ENCODE results near the gene ARHGAP15.
"Not testable (repeated sequence)": the region's sequence is repeated elsewhere in the genome, so short reads cannot be mapped to it uniquely, and the experiment has no call there.

The ARHGAP15 gene

DNA sequence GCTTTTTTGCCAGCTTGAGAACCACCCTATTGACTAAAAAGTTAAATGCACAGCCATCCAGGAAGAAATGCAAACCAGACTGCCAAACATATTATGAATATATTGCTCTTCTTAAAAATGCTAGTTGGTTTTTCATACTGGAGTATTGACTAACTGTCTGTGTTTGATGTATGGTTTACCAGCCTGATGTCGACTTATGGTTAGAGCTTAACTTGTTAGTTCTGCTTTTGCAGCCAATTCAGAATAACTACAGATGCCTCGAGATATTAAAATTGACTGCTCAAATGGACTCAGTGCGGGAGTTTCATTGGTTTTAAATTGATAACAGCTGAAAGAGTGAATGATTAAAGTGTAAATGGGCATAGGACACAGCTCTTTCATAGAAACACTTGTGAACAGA, 369.8 kb downstream of the ARHGAP15 start:
- no peak for DNase-seq

DNA sequence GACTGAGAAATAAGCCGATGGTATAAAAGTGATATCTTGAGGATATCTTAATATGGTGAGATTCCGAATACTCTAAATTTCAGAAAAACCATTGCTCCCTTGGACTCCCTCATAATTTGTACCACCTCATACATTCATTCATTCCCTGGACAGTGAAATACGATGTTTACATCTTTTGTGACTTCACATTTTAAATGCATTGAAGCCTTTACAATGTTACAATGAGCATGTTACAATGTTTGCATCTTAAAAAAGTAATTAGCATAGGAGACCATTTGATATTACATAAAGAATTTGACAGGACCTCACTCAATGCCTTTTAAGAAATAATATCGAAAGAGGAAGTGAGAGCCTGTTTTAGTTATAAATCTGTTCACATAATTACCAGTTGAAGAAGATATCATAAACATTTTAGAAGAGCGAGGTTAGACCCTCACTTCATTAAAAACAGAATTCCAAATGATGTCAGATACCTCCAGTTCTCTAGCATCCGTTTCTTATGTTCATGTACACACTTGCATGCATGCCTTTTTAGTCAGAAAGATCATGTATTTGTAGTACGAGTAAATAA, 372.0 kb downstream of the ARHGAP15 start:
- DNase-seq = no peak

DNA sequence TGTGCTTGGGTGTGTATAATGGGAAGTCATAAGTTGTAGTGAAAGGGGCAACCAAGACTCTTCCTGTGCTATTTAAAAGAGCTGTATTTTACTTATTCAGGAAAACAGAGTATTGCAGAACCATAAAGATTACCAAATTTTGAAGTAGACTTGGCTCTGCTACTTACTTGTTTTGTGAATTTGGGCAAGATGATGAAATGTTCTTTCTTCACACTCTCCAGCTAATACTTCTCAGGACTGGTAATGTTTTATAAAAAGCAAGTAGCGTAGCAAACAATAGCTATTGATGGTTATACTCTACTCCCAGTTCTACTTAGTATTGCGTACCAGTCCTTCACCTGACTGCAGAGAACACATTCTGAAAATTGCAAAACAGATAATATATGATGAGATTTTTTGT, 374.1 kb downstream of the ARHGAP15 start:
- DNase-seq = no peak

GRCh38 chr2:143504397-143504796, 375.2 kb downstream of the ARHGAP15 start:
- no peak for DNase-seq

GRCh38 chr2:143505542-143505941, 376.3 kb downstream of the ARHGAP15 start:
- no peak for DNase-seq

DNA sequence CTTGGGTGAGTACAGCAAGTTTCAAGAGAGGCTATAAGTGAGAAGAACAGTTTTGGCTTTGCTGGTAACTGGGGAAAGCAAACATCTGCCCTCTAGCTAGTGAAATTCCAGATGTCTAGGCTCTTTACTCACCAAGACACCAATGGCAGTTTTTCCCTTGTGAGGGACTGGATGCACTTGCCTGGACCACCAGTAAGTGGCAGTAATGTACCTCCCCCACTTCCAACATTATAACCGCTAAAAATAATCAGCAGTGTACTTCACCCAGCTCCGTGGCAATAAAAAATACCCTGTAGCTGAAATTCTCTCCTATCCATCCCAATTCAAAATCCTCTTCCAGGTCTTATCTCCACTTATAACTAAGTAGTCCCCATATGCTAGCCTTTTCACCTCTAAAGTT, 383.9 kb downstream of the ARHGAP15 start:
- DNase-seq = no peak

DNA sequence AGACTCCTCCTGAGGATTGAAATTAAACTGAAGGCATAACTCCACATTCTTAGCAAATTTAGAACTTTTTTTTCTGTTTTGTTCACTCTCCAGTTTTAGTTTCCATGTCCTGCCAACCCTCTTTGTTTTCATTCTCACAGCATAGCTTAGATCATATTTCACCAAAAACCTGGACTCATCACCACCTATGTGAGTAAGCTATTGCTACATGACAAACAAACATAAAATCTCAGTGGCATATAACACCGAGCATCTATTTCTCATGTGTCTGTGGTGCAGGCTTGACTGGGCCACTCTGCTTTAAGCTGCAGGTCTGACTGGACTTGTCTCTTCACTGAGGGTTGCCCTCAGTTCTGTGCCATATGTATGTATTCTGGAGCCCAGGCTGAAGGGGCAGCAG, 385.2 kb downstream of the ARHGAP15 start:
- DNase-seq = no peak

- DNase-seq = no peak
These were observed 386.1 kb downstream of the ARHGAP15 start for GRCh38 chr2:143515318-143515717.

DNA sequence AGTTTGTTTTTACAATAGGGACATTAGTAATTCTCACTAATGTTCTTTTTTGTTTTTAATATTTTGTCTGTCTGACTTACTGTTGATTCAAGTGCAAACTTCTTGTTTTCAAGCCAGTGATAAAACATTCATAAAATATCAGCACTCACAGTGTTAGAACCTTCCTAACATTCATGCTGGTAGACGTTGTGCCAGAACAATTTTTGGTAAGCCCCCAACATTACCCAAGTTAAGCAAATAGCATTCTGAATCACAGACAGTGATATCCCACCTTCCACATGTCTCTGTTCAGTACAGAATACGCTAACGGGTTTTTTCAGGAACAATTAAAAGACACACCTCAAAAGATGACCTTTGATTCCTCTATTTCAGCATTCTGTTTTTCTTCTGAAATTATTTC, 390.3 kb downstream of the ARHGAP15 start:
- no peak for DNase-seq

DNA sequence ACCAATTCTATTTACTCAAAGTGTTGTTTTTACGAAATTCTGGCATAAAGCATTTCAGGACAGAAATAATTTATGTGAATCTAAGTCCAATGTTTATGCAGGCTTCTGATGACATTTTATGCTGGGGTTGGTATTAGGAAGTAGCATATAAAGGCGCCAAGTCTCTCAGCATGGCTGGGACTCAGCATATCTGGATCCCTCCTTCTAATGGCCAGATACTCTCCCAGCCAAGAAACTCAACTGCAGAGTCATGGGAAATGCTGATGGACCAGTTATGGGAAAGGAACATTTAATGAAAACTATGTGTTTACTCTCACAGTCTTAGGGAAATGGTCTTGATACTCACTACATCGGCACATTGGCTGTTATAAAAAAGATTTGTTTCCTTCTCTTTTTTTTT, 392.2 kb downstream of the ARHGAP15 start:
- DNase-seq = no peak

DNA sequence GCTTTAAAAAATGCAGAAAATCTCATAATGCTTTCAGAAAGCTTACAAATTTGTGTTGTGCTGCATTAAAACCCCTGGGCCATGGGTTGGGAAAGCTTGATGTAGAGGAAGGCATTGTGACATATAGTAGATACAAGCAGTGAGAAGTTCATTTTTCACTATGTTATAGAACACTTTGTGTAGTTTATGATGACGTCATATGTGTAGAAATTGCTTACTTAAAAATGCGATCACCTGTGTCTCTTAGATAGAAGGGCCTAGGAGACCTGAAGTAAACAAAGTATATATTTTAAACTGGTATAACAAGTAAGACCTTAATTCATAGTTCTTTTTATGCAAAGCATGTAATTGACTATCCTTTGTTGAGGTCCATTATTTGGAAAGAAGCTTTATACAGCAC, 393.5 kb downstream of the ARHGAP15 start:
- DNase-seq = no peak

- no peak for DNase-seq
These were observed 394.9 kb downstream of the ARHGAP15 start for GRCh38 chr2:143524119-143524553.

DNA sequence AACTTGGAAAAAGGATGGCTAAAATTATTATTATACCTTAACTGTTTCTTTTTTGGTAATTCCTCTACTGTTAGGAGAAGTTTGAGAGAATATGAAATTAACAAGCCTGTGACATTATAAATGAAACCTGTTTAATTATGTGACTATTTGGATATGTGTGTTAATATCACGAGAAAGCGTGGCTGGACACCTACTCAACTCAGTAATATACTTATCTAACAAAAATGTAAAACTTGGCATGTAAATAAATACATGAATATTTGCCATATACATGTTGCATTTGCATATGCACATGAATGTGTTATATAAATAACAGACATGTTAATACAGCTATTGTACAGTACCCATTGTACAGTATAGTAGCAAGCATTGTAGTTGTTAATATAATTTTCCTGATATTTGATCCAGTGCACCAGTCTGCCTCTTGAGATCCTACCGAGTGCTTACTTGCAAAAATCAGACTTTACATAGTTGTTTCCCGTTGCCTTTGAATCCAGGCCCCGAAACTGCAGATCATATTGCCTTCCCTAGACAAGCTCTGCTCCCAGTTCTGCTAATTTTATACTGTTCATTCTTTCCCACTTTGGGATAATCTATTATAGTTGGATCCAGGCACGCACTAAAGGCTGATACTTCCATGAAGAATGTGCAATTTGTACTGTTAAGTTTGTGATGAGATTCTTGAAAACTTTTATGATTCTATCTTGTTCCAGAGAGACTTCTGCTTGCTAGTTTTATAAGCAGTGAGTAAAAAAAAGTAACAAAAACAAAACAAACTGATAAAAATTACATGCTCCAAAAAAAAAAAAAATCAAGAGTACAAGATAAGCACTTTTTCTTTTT, 395.6 kb downstream of the ARHGAP15 start:
- no peak for DNase-seq

DNA sequence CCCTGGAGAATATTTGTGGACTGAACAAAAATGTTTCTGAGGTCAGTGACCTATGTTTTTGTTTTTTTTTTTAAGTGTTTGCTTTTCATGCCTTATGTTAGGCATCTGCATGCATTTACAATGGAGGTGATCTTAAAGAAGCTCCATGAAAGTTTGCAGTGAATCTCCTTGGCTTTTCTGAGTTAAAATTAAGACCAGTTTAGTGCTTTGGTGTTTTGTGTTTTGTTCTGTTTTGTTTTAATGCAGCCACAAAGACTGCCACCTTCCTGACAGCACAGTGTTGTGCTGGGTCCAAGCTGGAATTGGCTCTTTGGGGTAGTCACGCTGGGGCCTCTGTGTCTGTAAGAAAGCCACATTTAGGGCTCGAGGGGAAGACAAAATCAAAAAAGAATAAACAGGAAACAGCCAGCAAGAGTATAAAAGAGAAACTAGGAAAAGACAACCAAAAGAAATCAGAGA, 396.2 kb downstream of the ARHGAP15 start:
- no peak for DNase-seq

DNA sequence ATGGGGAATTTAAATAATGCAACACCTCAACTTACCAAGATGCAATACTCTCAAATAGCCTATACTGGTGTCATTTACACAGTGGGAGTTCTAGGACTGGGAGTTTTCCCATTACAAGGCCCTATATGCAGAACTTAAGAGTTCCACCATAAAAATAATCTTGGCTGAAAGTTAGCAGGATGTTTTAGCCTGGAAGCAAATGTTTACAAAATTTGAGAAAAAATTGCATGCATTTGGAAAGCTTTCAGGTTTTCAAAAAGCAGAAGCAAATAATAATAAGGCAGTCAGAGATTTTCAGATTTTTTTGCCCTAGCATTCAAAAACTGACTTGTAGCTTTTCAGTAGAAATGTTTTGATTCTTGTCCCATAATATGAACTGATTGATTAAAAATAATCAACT, 397.3 kb downstream of the ARHGAP15 start:
- no peak for DNase-seq

GRCh38 chr2:143528021-143528420, 398.8 kb downstream of the ARHGAP15 start:
- no peak for DNase-seq

DNA sequence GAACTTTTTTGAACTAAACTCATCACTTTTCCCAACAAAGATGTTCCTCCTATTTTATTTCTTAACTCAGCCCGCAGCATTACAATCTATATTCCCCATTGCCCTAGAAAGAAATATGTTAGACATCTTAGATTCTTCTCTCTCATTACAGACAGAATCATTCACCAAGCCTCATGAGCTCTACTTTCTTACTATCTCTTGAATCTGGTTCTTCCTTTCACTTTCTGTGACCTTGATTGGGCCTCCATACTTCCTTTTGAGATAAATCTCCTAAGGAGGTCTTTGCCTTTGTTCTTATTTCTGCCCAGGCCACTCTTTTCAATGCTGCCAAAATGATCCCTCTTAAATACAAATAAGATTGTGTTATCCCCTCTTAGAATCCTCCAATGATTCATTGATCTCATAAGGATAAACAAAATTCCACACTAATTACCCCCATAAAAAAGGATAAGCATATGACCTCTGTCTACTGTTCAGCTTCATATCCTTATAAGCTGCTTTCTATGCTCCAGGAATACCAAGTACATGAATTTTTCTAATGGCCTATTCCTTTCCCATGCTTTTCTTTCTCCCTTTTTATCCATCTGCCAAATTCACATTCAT, 400.0 kb downstream of the ARHGAP15 start:
- no peak for DNase-seq

DNA sequence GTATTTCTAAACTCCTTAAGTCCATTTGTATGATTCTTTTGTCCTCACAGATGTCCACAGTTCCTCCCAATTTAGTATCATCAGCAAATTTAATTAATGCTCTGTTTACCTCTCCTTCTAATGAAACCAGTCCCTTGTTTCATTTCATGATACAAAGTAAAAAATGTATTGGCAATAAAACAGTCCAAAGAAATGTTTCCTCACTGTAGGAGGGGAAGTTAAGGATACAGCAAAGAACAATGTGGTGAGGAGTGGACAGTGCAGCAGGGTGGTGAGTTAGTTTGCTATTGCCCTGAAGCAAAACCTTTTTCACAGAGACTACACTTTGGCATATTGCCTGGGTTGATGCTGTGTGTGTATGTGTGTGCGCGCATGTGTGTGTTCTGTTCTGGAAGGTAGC, 401.5 kb downstream of the ARHGAP15 start:
- no peak for DNase-seq

DNA sequence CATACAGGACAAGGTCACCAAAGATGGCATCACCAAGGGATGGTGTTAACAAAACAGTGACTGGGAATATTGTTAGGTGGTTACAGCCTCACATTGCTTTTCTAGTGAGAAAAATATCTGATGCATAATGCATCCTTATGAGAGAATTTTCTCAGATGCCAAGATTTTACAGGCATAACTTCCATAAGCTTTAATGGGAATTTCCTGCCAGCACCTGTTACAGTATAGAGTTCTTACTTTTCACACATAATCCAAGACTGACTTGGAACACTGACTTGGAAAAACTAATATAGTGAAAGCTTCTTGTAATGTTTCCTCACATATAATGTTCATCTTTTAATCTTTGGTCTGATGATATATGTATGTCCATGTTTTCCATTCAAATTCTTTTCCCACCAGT, 402.8 kb downstream of the ARHGAP15 start:
- DNase-seq = no peak

DNA sequence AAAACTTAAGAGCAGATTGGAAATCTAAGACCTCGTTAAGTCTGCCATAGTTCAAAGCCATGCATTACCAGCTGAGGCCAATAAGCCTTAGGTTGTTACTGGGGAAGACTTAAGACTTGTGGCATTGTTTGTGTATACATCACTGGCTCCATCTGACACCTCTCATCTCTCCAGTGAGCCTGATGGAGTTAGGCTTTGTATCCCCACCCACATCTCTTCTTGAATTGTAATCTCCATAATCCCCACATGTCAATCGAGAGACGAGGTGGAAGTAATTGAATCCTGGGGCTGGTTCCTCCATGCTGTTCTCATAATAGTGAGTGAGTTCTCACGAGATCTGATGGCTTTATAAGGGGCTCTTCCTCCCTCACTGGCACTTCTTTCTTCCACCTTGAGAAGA, 404.6 kb downstream of the ARHGAP15 start:
- no peak for DNase-seq

DNA sequence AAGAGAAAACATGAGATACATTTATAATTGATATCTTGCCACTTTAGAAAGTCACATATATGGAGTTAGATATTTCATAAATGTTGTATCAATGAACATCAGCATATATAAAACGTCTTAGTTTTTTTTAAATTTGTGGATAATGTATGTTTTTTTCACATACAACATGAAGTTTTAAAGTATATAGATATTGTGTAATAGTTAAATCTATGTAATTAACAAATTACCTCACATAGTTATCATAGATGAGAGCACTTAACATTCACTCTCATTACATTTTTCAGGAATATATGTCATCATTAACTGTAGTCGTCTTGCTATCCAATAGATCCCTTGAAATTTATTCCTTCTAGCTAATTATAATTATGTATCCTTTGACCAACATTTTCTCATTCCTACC, 406.6 kb downstream of the ARHGAP15 start:
- no peak for DNase-seq

DNA sequence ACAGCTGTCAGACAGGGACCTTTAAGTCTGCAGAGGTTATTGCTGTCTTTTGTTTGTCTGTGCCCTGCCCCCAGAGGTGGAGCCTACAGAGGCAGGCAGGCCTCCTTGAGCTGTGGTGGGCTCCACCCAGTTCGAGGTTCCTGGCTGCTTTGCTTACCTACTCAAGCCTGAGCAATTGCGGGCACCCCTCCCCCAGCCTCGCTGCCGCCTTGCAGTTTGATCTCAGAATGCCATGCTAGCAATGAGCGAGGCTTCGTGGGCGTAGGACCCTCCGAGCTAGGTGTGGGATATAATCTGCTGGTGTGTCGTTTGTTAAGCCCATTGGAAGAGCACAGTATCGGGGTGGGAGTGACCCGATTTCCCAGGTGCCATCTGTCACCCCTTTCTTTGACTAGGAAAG, 412.7 kb downstream of the ARHGAP15 start:
- not testable (repeated sequence) for DNase-seq

DNA sequence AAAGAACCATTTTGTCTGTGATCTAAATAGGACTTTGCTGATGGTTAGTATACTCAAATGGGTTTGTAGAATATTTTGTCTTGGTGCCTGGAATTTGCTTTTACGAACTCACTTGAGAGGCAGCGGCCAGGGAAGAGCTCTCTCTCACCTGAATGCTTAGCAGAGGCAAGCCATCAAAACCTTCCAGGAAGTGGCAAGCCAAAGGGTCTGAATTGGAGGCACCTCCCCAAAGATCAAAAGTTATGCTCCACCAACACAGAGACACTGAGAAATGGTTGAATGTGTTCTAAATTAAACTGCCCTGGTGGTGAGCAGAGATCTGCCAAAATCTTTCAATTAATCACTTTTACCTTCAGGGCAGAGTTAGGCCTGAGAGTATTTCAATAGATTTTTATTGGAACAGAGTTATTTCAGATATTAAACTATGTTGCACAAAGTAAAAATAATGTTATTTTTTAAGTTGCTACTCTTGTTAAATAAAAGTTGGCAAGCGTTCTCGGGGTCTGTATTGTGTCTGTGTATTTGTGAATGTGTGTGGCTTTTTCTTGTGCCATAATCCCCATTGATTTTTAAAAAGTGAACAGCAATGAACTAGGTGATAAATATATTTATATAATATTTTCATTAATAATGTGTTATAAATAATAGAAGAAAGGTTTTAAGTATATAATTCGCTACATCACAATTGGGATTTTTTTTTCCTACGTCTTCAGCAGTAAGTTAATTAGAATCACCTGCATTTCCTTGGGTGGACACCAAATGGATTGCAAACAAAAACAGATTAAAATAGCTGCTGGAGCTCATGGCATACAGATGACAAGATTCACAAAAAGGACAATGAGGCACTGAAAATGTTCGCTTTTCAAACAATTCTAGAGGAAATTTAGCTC, 416.1 kb downstream of the ARHGAP15 start:
- no peak for DNase-seq
